Left colon (tissue), 2 donors: ENCODE results near the gene SNCAIP. TPM values are rescaled to one million over a fixed set of nuclear protein-coding genes. Genes with fewer than 3 reads are reported as not detected.

Experiments
- ATAC-seq: fragments of 200-7000 bp; cut with Tn5 transposase; one replicate; pipeline ENCODE4 v1.9.1; 2020; ENCODE audit warnings: mild to moderate bottlenecking, moderate library complexity
- DNase-seq, 2 donors: peaks; one replicate each; pipeline ENCODE4 v3.0.0-alpha.2; 2020
- intact Hi-C, 2 donors: fragments of 100-400 bp; cut with DNase I in 1 of 2; cut with micrococcal nuclease in 1 of 2; formaldehyde crosslinking; loops; one replicate each; pipeline versions ENCODE4 v1.11.2 to v1.14.0; 2022; cut with DNase I, micrococcal nuclease
- total RNA-seq, 2 donors: library from RNA; stranded (reverse); fragmentation: NEBNext Ultra II Directional; extraction: Animal tissue kit (Norgen Biotek cat#: 25700); gene quantifications; one replicate each; pipeline ENCODE4 v1.2.1, GENCODE V29; 2021
- donor health status: DM: no; HTN: no; CAD: no.
- donor health status: DM: yes; HTN: yes; CAD: no.

Gene SNCAIP
- total RNA-seq, 2 donors from 2014 or later, result 0.95 to 1.1 TPM

DNA sequence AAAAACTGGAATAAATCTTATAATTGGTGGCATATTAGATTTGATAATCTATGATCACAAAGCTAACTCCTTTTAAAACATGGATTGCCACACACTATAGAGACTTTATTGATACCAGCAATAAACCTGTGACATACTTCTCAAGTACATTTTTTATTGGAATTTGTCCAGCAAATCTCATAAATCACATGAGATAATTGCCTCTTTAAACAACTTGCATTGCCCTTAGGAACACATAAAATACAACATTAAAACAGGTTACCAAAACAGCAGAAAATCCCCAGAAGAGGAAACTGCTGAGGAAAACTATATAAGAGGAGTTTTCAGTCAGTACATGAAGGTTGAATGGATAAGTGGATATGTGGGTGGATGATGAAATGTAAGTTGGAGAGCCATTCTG is 124.6 kb downstream of the SNCAIP start:
- no peak for DNase-seq
- peak; percentile 94 for ATAC-seq
- intact Hi-C loops, result no loop called here

DNA sequence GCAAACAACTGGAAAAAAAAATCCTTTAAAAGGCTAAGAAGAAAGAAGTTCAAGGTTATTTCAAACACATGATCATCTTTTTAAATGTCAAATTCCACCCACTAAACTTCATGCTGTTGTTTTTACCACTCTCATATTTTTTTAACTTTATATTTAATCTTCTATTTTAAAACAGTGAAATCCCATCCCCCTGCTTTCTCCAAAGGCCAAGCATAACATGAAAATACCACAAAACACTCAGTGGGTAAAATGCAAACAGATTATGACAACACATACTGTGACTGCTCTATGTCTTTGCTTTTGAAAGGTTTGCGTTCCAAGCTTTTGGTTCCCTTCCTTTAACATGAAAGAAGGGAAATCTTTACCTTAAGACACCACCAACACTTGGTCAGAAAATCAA is 127.6 kb downstream of the SNCAIP start:
- DNase-seq (no peak), ATAC-seq (no peak)
- intact Hi-C loops, result no loop called here

DNA sequence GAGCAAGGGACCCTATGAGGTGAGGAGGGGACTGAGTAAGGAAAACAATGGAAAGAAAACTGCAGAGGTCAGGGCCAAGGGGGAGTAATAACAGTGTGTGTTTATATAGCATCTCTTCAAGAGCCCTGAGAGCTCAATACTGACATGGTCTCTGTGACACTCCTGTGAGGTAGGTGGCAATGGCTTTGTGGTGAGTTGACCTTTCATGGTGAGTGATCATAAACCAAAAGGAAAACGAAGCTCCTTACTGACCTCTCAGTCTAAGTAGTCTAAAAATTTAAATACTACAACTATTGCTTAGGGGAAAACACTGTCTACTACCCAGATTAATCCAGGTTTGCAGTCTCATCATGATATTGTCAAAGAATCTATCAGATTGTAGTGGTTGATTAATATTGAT is 130.9 kb downstream of the SNCAIP start:
- DNase-seq, result no peak
- no peak for ATAC-seq
- intact Hi-C loops, result no loop called here

DNA sequence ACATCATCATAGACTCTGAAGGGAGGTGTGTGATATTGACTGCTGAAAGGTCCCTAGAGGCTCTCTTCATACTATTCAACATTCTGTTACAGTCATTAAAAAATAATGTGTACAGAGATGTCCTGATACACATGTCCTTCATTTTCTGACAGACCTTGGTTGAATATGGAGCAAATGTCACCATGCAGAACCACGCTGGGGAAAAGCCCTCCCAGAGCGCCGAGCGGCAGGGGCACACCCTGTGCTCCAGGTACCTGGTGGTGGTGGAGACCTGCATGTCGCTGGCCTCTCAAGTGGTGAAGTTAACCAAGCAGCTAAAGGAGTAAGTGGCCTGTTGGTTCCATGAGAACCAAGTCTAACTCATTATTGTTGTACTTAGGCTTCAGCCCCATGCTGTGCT is 132.4 kb downstream of the SNCAIP start:
- intact Hi-C loops, result no loop called here
- DNase-seq (no peak), ATAC-seq (no peak)

DNA sequence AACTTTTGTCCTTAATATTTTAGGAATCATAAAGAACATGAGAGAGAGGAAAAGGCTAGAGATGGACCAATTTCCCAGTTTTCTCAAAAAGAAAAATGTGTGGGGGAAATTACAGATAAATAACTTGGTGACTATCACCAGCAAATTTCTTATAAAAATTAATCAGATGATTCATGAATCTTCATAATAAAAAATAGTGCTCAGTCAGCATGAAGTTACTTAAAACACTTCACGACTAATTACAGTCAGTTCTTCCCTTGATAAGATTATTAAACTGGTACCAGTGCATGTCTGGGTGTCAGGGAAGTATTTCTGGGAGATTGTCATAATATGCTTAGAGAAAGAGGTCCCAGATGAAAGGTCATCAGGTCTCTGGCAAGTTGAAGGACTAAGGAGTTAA is 133.0 kb downstream of the SNCAIP start:
- DNase-seq (no peak), ATAC-seq (no peak)
- intact Hi-C loops, result no loop called here

DNA sequence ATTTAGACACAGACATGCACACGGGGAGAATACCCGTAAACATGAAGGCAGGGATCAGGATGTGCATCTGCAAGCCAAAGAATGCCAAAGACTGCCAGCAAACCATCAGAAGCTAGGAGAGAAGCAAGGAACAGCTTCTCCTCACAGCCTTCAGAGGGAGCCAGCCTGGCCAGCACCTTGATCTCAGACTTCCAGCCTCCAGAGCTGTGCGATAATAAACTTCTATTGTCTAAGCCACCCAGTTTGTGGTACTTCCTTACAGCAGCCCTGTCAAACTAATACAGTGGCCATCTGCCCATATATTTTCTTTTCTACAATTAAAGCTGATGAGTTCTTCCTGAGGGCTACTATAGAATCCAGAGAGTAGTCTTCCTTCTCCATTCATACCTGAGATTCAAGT is 135.0 kb downstream of the SNCAIP start:
- no peak for DNase-seq
- ATAC-seq, result peak; percentile 71
- intact Hi-C loops, result no loop called here

DNA sequence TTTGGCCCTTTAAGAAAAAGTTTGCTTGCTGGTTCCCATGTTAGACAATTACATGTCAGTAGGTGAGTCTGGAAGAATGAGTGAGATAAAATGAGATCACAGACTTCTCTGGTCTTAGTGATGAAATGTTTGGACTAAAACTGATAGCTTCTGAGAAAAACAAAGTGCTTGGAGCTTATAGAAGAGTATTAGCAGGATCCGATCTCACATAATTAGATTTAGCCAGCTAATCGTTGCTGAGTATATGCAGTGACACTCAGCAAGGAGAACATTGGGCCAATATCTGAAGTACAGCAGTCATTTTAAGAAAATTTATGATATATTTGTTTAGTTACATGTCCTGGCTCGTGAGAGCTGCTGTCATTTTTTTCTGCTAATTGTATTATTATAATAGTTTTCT is 135.8 kb downstream of the SNCAIP start:
- no peak for ATAC-seq
- DNase-seq, result no peak
- intact Hi-C loops, result no loop called here

DNA sequence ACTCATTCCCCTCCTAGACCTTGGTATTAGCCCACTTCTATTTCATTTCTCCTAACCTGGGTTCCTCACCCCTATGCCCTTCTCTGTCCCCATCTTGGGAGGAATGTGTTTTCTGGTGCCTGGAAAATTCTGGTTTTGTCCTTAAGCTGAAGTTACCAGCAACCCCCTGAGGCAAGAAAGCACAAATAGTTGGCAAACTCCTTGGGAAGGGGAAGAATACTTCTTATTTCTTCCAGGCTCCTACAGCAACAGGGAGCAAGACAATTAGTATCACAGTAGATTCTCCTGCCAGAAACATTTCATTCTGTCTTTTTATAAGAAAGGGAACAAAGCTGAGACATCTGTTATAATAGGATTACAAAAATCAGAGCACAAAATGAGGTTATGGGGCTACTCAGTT is 142.5 kb downstream of the SNCAIP start:
- no peak for ATAC-seq

DNA sequence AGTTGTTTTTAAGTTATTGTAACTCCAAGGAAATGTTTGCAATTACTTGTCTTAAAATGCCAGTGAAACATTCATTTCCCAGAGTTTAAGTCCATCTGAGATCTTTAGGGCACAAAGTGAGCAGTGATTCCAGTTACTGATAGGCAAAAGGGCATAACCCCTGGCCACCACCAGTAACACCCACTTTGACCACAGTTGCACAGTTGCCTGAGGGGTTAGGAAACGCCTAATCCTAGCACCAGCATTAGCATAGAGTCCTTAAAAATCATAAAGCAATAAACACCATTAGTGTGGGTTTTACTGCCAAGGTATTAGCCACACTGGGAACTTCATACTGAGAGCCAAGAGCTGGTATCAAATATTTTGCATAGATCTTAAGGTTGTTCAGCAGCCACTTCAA is 143.9 kb downstream of the SNCAIP start:
- intact Hi-C loops, result no loop called here
- DNase-seq (no peak), ATAC-seq (no peak)

More for the DNA sequence above, 142.5 kb downstream of the SNCAIP start:
- no peak for DNase-seq
- intact Hi-C loops, result no loop called here

DNA sequence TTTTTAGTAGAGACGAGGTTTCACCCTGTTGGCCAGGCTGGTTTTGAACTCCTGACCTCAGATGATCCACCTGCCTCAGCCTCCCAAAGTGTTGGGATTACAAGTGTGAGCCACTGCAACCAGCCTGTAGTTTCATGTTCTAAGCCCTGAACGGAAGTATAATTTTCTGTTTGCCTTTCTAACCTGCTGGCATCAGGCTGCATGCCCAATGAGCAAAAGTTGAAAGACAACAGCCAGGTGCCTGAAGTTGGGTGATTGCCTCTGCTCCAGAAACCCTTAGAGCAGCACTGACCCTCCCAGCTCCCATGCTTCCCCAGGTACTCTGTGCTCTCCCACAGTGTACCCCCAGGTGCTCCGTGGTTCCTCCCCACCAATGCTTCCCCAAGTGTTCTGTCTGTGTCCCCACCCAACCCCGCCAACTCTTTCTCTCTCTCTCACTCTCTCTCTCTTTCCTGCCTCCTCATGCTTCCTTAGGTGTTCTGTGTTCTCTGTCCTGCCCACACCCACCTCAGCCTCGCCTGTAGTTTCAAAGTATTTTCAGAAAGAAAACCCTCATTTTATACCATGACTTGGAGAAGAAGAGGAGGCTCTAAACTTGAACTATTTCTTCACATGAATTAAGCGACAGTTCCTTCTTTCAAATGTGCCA is 145.3 kb downstream of the SNCAIP start:
- DNase-seq (no peak), ATAC-seq (peak; percentile 68)
- intact Hi-C loops, result no loop called here

DNA sequence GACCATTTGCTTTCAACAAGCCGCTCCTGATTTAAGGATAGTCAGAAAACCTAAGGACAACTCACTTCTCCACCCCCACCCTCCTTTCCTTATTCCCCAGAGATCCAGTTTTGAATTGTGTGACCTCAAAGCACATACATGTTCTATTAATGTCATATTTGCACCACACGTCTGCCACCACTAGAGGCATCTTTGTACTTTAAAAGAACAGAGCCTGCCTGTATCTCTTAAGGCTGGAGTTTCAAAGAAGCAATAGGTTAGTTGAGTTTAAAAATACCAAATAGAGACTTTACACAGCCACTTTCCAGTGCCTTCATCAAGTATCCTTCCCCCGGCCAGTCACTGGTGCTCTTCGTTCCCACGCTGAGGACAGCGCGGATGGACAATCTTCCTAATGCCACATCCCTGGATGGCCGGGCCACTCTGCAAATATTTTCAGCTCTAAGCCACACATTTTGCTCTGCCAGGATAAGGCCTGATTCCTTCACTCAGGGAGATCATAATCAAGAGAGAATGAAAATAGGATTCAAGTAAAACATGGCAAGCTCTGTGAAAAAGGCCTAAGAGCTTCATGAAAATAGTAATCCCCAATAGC is 146.3 kb downstream of the SNCAIP start:
- ATAC-seq, result peak; percentile 78
- intact Hi-C loops, result no loop called here
- peak in 1 of 2 donors; percentile 34 for DNase-seq

DNA sequence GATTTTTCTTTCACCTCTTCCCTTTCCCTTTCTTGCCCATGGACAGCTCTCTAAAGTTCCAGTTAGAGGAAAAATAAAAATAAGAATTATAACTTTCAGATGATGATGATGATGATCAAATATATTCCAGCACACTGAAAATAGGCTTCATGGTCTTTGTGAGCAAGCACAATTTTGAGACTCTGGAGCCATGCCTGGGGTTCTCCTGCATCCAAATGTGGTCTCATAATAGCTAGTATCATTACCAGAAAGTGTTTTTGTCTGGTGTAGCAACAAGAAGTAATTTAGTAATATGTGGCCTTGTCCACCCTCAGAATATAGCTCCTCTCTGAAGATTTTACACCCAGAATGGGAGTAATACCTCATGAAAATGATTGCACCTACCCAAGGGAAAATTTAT is 150.4 kb downstream of the SNCAIP start:
- intact Hi-C loops, result no loop called here
- DNase-seq (no peak), ATAC-seq (no peak)

DNA sequence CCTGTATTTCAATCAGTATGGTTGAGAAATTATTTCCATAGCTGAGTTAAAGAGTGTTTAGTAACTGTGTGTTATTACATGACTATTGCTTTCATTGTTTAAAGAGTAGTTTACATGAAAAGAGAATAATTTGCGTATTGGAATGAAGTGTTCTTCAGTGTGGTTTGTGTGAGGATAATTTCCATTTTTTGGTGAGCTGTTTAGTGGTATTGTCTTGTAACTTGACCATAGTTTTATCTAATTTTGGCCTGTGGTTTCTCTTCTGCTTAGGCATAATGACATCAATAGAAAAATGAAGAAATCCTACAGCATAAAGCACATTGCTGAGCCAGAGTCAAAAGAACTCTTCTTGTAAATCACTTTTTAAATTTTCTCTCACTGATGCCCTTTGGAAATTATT is 151.2 kb downstream of the SNCAIP start:
- DNase-seq (no peak), ATAC-seq (no peak)
- intact Hi-C loops, result no loop called here

DNA sequence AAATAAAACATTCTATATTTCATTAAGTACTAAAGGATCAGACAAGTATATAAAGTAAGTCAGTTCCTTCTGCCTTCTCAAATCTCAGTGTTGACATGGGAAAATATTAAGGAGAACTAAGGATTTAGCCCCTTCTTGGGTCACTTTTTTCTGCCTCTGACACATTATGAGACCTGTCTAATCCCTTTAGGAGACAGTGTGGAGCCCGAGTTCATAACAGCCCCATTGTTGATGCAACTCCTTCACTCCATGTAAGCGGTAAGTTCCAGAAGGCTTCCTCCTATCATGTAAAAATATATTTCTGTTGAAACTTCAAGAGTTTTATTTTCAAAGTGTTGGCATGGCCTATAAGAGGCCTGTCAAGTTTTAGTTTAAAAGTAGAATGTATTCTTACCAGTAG is 152.2 kb downstream of the SNCAIP start:
- no peak for ATAC-seq

DNA sequence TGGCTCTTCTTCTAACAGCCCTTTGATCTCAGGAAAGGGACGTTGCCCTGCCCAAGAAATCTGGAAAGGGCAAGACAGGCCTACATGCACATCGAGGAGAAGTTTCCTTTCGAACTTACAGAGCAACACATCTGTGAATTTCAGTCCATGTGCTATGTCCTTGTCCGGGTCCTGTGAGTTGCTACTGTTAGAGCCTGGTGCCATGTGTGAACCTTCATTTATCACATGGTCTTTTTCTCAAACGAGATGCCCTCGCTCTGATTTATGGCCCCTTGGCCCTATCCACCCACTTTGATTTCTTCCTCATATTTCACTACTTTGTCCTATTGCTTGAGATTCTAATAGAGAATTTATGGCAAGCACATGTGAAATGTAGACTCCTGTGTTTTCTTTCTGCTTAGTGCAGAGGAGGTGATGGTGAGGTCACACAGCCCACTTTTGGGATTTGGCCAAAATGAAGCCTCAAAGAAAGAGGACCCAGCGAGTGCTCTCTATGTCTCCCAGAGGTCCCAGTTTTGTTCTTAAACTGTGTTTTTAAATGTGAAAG is 153.1 kb downstream of the SNCAIP start:
- intact Hi-C loops, result no loop called here
- no peak for DNase-seq
- no peak for ATAC-seq

More for the DNA sequence above, 152.2 kb downstream of the SNCAIP start:
- intact Hi-C loops, result no loop called here
- DNase-seq, result no peak

DNA sequence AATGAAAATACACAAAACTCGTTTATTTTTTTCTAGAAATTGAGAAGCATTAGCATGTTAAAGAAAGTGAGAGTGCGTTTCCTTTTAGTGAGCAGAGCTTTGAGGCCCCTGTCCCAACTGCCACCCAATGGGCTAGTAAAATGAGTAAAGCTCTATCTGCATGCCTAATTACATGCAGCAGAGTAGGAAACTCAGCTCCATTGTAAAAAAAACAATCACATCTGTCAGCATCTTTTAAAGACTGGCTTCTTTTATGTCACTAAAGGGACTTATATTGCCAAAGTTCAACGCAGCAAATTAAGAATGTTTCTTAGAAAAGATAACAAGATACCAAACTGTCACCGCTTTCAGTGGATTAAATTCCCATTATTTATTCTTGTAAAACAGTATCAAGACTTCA is 154.0 kb downstream of the SNCAIP start:
- DNase-seq (no peak), ATAC-seq (no peak)
- intact Hi-C loops, result no loop called here

DNA sequence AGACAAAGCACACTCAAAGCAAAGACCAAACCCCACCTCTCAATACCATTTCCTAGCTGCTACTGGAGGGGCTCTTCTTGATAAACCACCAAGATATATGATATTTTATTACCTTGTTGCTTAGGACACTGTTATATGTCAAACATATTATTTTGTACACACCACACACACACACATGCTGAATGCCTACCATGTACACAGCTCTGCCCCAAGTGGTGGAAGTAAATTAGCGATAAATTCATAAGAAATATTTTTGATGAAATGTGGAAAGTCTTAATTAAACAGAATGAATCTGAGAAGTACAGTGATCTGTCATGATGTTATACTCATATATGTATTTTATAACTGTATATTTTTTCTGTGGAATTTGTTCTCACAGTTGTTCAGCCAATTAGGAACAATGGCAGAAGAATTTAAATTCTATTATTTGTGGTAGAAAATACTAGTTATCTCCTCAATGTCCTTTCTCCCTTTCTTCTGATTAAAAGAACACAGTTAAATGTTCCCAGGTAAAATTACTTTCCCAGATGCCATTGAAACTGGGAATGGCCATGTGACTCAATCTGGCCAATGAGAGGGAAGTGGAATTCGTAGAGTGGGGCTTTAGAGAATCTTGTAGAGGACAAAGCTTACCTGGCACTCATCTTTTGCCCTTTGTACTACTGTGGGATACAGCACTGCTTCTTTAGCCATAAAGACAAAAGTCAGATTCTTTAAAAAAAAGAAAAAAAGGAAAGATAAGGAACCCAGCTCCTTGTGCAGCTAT is 156.5 kb downstream of the SNCAIP start:
- DNase-seq, result no peak
- no peak for ATAC-seq
- intact Hi-C loops, result no loop called here

DNA sequence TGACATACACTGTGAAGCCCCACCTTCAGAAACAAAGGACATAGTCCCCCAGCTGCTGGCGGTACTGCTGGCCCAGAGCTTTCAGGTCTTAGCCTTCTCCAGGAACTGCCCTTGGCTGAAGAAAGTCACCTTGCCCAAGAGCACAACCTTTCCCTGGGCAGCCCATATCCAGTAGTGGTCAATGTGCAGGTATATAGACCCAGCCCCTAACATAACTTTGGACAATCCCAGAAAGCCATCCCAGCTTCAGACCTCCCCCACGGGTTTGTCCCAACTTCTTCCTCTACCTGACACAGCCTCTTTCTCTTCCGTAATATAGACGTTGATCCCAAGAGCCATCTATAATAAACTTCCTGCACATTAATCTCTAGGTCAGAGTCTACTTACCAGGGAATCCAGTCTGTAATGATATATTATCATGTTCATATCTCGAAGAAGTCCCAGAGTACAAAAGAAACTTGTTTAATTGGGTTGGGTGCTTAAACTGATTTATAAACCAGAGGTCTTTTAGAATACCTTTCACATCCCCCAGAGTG is 157.4 kb downstream of the SNCAIP start:
- intact Hi-C loops, result no loop called here
- DNase-seq (no peak), ATAC-seq (peak; percentile 95)

DNA sequence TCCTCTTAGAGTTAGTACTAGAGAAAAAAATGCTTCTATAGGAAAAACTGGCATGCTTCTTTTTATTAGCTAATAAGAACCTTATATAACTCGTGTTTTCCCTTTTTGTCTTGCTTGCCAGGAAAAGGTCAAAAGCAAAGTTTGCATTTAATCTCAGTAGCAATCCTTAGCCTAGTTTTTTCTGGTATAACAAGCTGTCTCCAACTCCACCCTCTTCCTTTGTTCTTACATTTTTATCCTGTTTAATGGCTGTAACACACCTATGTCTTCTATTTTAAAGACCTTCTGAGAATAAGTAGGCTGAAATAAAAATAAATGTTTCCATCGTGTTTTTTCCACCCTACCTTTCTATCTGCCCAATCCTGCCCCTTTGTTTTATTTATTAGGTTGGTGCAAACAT is 158.3 kb downstream of the SNCAIP start:
- DNase-seq (no peak), ATAC-seq (peak; percentile 58)
- intact Hi-C loops, result no loop called here
